Non-pigmented ciliary epithelial cell (primary cell): Measurements from ENCODE around the gene ABCC10.

ENCODE experiments used
- DNase-seq: peaks from one replicate; pipeline ENCODE4 v3.0.0-alpha.2; 2010; ENCODE audit warnings: low read depth

Gene ABCC10

GRCh38 chr6:43468748-43469681 is 41.7 kb downstream of the ABCC10 start:
- DNase-seq: no peak

DNA sequence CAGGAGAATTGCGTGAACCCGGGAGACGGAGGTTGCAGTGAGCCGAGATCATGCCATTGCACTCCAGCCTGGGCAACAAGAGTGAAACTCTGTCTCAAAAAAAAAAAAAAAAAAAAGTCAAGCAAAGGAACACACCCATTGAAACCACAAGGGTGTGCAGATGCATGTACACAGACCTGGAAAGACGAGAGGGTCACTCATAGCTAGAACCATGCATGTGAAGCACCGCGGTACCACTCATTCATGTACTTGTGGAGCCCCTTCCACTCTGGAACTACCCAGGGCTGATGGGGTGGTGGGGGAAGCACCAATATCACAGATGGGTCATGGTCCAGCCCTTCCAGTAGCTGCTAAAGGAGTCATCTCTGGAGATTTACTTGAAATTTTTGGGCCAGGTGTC is 42.6 kb downstream of the ABCC10 start:
- no peak for DNase-seq

GRCh38 chr6:43471399-43471798 is 44.1 kb downstream of the ABCC10 start:
- no peak for DNase-seq

DNA sequence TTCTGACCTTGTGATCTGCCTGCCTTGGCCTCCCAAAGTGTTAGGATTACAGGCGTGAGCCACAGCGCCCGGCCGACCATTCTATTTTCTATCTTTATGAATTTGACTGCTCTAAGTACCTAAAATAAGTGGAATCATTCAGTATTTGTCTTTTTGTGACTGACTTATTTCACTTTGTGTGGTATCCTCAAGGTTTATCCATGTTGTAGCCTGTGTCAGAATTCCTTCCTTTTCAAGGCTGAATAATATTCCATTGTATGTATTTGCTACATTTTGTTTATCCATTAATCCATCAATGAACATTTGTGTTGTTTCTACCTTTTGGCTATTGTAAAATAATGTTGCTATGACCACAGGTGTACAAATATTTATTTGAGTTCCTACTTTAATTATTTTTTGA is 45.2 kb downstream of the ABCC10 start:
- DNase-seq: no peak

GRCh38 chr6:43475516-43475915 is 48.2 kb downstream of the ABCC10 start:
- no peak for DNase-seq

DNA sequence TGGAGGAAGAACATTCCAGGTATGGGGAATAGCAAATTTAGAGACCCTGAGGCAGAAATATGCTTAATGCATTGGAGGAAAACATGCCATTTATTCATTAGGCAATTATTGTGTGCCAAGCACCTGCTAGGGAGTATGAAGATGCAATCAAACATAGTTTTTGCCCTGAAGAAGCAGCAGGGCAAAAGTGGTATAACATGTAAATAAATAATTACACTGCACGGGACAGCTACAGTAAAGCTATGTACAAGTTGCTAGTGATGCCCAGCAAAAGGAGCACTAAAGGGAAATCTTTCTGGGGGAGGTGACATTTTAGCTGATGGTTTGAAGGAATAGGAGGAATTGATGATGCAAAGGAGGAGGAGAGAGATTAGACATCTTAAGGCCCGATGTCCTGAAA is 49.4 kb downstream of the ABCC10 start:
- no peak for DNase-seq

DNA sequence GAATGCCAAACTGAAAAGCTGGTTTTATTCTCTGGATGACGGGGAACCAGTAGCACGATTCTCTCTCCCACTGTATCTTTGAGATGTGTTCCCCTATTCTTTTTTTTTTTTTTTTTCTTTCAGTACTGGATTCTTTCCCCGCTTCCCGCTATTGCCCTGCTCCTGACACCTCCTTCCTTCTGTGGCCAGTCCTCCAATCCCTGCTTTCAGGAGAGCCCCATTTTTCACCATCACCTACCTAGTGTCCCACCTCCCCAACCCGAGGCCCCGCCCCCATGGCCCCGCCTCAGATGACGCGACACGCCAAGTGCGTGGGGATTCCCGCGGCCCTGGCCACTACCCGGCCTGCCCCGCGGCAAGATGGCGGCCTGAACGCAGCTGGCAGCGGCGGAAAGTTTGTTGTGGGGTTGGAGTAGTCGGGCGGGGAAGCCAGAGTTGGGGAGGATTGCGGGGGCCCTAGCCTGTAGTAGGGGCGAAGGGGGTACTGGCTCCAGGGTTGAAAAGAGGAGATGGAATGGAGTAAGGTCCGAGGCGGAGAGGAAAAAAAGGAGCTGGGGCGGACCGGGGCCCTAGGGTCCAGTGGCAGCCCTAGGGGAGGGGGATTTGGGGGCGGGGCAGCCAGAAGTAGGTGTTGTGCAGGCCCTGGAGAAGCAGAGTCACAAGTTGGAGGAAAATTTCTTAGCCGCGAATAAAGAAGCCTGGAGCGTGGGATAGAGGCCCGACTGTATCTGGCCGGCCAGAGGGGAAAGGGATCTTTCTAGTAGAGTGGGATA is 50.1 kb downstream of the ABCC10 start, which contains the start of gene TJAP1:
TSS of gene TJAP1 (plus strand) at position 336 of the 773 bp plus-strand sequence. CDS start 21,432 bp downstream, outside the sequence.
- DNase-seq: peak; percentile 23

DNA sequence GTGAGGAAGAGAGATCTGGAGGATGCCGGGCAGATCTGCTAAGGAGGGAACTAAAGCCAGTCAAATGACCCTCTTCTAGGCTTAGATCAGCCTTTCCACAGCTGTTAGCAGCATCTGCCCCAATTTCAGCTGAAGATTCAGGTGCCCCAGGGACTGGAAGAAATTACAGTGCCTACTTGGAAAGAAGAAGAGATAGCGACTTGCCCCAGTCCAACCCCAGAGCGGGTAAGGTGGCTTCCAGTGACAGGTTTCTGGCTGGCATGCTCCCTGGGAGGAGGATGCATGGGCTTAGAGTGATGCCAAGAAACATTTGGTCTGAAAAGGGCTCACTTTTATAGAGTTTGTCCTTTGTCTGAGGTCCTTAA is 50.6 kb downstream of the ABCC10 start:
- no peak for DNase-seq

GRCh38 chr6:43481075-43481474 is 53.7 kb downstream of the ABCC10 start:
- DNase-seq: no peak

DNA sequence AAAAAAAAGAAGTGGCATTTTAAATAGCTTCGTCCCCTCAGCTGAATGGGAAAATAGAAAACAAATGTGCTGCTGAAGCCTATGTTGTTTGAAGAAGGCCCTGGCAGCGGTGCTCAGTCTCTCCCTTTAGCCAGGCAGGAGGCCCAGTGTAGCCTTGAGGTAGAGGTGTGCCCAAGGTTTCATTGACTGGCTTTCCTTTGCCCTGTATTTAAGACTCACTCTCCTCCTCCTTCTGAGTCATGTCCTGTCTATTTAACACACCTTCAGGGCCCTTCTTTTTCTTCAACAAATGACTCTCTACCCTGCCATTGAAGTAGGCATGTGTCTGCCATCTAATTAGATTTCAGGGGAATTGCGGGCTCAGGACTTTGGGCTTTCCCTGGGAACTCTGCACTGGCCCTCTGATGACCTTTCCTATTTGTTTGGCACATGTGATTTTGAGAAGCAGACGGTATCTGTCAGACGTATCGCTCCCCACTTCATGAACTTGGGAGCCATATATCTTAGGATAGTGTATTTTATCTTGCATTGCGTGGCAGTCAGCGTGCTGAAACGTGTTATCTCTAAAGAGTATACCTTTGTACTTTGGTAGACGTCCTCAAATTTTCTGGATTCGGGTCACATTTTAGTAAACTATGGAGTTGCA is 54.4 kb downstream of the ABCC10 start:
- DNase-seq: no peak

- no peak for DNase-seq
Observed at GRCh38 chr6:43488667-43489276, 61.4 kb downstream of the ABCC10 start.

GRCh38 chr6:43489277-43490072 is 62.1 kb downstream of the ABCC10 start:
- no peak for DNase-seq

DNA sequence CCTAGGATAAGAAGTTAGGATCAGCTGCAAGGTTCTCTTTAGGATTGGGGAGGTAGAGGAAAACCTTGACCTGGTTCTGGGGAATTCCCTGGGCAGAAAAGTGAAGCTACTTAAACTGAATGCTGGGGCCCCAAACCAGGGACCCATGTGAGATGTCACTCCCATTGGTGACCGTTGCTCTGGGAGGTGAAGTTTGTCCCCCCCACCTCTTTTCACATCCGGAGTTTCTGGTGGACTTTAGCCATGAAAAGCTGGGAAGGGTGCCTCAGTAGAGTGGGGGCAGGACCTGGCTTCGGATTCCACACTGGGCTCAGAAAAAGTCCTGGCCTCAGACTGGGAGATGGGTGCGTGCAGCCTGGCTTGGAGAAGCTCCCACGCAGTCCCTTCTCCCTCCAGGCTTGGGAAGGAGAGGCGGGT is 63.2 kb downstream of the ABCC10 start:
- DNase-seq: no peak

DNA sequence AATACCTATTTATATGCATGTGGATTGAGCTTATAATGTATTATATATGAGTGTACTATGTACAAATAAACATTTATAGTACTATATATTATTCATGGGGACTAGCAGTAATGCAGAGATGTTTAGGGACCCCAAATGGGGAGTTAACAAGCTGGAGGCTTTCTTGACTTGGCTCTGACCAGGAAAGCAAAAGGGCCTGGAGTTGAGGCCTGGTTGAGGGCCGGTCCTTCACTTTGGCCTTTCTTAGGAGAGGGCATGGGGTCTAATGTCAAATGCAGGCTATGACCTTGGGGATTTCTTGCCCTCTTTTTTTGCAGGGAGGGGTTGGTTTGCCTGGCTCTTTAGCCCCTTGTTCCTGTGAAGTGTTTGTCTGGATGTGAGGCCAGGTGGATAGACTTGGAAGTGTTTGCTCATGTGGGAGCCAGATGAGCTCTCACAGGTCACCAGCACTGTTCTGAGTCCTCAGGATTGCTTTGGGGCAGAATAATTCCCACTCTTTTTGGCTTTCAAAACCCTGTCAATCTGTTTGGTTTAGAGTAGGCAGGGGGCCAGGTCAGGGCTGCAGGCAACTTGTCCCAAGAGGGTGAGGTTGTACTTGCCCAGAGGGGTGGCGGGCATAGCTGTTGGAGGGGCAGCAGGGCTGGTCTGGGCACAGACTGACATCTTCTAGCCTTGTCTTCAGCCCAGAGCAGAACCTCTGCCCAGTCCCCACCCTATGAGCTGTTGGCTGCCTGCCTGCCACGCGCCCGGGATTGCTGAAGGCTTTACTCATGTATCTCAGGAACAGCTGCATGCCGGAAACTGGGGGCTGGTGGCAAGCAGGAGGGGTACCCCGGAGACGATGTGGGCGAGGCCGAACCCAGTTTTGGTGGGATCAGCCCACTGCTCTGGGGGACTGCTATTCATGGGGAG is 64.7 kb downstream of the ABCC10 start:
- peak; percentile 34 for DNase-seq

GRCh38 chr6:43492673-43493072 is 65.3 kb downstream of the ABCC10 start:
- no peak for DNase-seq

GRCh38 chr6:43493230-43493629 is 65.9 kb downstream of the ABCC10 start:
- DNase-seq: no peak

DNA sequence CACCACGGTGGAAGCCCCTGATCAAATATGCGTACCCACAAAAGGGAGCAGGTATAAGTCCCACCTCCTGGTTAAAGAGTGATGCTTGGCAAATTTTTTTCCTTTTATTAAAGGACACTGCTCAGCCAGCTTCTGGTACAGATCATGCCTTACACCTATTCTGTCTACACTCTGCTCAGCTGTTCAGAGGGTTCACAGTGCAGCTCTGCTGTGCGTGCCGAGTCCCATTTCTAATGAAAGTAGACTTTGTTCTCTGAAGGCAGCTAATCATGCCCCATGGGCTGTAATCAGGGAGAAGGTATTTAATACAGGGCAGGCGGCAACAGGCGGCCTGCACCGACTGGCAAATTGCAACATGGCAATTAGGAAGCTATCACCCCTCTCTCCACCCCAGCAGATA is 66.5 kb downstream of the ABCC10 start:
- DNase-seq: no peak

- no peak for DNase-seq
Observed at GRCh38 chr6:43494321-43494720, 67.0 kb downstream of the ABCC10 start.

DNA sequence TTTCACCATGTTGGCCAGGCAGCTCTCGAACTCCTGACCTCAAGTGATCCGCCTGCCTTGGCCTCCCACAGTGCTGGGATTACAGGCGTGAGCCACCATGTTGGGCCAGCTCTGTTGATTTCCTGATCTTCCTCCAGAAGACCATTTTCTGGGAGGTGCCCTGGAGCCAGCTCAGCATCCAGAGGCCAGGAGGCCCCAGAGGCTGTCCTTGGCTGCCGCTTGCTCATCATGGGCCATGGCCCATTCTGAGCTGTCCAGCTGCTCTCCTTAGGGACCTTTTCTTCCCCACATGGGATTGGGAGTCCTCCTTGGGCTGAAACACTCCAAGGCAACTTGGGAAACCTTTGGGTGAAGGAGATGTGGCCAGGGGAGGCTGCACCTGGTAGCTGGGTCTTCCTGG is 67.4 kb downstream of the ABCC10 start:
- no peak for DNase-seq

DNA sequence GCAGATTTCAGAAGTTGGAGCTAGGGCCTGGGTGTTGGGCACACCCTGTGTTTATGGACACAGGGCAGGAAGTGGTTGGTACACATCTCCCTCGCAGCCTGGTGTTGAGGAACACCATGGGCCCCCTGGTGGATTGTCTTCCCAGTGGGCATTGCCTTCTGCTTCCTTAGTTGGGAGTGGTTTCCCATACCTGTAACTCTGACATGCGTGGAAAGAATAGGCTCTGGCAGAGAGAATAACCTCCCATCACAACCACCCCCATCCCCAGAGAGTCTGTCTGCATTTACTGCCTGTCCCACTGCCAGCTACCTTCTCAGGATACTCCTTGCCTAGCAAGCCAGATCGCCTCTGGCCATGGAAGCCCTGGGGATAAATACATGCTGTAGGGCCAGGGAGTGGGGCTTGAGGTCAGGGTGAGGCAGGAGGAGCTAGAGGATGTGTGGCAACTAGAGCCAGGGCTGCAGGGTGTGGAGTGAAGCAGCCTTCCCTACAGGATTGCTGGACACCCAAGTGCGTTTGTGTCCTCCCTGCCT is 68.1 kb downstream of the ABCC10 start:
- DNase-seq: no peak
